GM21423 (cell line): ENCODE results near the gene KIAA0930.

Source experiments
- ATAC-seq: cut with Tn5 transposase; IDR thresholded peaks from one replicate; pipeline ENCODE4 v1.9.1; 2021; ENCODE audit warnings: mild to moderate bottlenecking, moderate library complexity; ENCODE audit not compliant: unreplicated experiment

Gene KIAA0930

DNA sequence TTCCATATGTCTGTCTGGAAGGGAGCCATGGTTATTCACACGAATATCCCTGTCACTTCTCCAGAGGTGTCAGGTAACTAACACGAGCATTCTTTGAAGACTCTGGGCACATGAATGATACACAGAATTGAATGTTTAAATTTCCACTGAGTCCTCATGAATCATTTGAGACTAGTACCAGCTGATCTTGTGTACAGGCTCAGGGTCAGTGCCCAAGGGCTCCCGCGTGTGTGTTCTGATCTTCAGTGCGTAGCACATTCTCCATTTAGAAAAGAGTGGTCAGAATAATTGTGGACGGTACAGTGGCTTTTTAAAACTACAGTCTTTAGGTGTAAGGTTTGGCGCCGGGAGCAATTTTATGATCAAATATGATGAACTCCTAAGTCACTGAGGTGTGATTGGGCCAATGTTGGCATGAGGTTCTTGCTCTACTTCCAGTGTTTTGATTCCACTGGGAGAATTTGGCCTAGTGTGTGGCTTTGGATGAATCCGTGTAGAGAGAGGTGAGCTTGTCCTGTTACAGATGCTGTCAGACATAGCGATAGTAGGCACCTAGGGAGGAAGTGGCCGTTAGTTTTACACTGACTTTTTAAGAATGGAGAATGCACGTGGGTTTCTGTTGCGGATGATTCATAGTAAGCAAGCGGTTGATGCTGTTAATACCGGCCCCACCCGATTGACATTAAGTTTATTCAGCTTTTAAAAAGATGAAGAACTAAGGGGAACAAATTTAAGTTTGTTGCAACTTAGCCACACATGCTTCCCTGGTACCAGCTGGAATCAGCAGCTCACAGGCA, 54.8 kb downstream of the KIAA0930 start:
- ATAC-seq = no peak

DNA sequence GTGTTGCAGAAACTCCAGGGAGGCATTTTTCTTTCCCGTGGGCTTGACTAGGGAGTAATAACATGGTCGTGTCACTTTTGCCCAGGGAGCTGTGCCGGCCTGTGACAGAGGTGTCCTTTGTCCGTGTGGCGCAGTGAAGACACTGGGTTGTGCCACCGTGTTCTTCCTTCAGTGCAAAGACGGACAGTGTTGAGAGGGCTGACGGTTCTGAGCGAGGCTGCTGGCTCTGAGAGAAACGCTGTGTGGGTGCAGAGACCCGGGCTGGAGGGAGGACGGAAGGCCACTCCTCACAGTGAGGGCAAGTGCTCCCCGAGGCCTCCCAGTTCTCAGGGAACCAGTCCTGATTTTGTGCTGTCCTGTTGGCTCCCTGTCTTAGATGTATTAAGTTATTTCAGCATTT, 56.7 kb downstream of the KIAA0930 start:
- no peak for ATAC-seq

DNA sequence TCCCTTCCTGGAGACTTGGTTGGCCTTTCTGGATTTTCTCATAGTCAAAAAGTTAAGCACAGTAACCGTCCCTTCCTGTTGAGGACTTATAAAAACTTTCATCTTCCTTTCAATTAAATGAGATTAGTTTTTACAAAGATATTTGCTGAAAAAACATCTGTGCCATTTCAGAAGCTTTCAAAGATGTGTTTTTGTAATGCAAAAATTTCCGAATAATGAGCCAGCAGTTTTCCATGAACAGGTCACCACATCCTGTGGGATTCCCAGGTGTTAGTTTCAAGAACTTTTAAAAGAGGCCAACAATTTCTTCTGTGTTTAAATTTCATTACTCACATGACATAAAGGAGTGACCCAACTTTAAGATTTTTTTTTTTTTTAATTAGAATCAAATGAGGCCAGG, 58.9 kb downstream of the KIAA0930 start:
- ATAC-seq = no peak

DNA sequence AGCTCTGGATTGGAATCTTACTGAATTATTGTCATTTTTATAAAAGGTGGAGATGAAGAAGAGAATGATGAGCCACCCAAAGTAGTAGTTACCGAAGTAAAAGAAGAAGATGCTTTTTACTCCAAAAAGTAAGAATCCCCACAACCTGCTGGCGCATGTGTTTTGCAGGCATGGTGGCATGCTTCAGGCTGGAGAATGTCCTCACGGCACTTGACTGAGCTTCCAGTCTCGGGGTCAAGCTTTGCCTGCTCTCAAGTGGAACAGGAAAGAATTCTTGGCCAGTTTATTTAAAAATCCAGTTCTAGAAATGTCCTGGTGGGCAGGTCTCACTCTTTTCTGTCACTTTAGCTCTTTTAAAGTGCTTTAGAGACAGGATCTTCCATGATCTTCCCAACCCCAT, 59.5 kb downstream of the KIAA0930 start:
- ATAC-seq = no peak

DNA sequence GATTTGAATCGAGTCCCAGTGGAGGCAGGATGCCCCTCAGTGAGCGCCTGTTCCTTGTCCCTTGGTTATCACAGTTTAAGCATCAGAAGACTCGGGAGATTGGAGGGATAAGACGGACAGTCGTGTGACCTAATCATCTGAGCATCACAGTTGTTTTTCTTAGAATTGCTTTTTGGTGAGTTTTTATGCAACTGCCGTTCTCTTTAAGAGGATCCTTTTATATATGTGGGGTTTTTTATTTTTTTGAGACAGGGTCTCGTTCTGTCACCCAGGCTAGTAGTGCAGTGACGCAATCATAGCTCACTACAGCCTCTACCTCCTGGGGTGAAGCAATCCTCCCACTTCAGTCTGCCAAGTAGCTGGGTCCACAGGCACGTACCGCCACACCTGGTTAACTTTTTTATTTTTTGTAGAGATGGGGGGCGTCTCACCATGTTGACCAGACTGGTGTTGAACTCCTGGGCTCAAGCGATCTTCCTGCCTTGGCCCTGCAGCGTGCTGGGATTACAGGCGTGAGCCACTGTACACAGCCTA, 60.5 kb downstream of the KIAA0930 start:
- ATAC-seq = no peak

GRCh38 chr22:45179276-45180049, 61.2 kb downstream of the KIAA0930 start:
- no peak for ATAC-seq

DNA sequence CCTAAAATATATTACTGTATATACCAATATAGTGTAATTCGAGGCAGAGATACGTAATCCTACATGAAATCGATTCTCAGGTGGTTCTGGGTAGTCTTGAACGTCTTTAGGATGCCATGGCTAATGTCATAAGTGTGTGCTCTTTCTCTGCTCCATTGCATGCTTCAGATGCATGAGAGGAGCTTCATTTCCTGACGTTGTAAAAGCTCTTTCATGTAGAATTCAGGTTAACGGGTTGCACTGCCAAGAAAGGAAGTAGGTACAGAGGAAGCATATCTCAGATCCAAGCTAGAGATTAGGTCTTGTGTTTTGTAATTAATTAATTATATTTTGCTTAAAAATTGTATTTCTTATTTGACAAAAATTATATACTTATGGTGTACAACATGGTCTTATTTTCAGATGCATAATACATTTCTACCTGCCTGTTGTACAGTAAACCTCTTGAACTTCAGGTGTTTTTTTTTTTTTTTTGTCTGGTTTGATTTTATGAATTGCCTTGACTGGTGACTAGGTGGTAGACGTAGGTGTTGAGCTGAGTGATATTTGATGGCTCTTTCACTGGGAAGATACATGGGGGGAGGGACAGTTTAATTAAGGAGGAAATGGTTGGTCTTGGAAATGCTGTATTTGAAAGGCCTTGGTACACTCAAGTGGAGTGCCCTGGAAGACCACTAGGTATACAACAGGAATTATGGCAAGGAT, 67.7 kb downstream of the KIAA0930 start:
- ATAC-seq = no peak

GRCh38 chr22:45171830-45172229, 68.9 kb downstream of the KIAA0930 start:
- no peak for ATAC-seq

- no peak for ATAC-seq
Observed at GRCh38 chr22:45169591-45170466, 70.9 kb downstream of the KIAA0930 start.

- ATAC-seq = no peak
Observed at GRCh38 chr22:45166932-45167331, 73.8 kb downstream of the KIAA0930 start.

- peak; percentile 30 for ATAC-seq
Observed at GRCh38 chr22:45164270-45165088, 76.2 kb downstream of the KIAA0930 start.

GRCh38 chr22:45163451-45164269, 77.0 kb downstream of the KIAA0930 start, which contains the start of gene NUP50:
Gene NUP50, plus strand, starts transcription at chr22:45163925. Its CDS starts 4,253 bp downstream, at chr22:45168178.
- peak; percentile 72 for ATAC-seq

GRCh38 chr22:45163099-45163450, 77.6 kb downstream of the KIAA0930 start:
- ATAC-seq = no peak

GRCh38 chr22:45162531-45162930, 78.2 kb downstream of the KIAA0930 start:
- ATAC-seq = no peak

GRCh38 chr22:45159652-45160462, 80.8 kb downstream of the KIAA0930 start:
- ATAC-seq = no peak

DNA sequence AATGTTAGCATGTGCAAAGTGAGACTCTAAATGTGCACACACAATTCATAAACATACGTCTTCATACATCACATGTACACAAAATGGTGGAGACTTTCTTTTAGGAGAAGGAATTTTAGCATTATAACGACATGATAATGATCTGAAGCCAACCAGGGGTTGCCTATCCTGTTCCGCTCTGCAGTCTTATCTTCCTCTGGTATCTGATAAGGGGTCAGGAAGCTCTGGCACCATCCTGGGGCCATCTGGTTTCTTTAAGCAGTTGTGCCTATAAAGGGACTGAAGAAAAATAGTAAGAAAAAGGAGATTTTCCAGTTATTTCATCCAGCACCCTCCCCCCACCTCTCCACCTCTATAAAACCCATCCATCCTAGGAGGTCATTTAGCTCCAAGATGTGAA, 82.8 kb downstream of the KIAA0930 start:
- ATAC-seq = no peak

GRCh38 chr22:45155050-45155840, 85.4 kb downstream of the KIAA0930 start:
- ATAC-seq = no peak
